Motor neuron (in vitro differentiated cells): Measurements from ENCODE around the gene FBXO7. TPM values are rescaled to one million over a fixed set of nuclear protein-coding genes. Genes with fewer than 3 reads are reported as not detected.
"Not testable (repeated sequence)": the region's sequence is repeated elsewhere in the genome, so short reads cannot be mapped to it uniquely, and the experiment has no call there.

Source experiments
- ATAC-seq, 8 experiments: fragments of 200-7000 bp; cut with Tn5 transposase; replicated peaks in 6 of 8; 2 replicates each; pipeline ENCODE4 v1.8.0; 2021; ENCODE audit warnings: mild to moderate bottlenecking in 8 of 8, moderate library complexity in 8 of 8
- H3K27ac ChIP-seq, 2 donors: fragments of 250-450 bp; sonication (Bioruptor Pico); 2 replicates each; pipeline ENCODE4 v1.9.0; 2021; ENCODE audit warnings: antibody characterized with exemption in 2 of 2, mild to moderate bottlenecking in 2 of 2, moderate library complexity in 1 of 2
- H3K4me1 ChIP-seq, 2 donors: fragments of 250-450 bp; sonication (Bioruptor Pico); replicated peaks in 1 of 2; 2 replicates each; pipeline ENCODE4 v1.6.1; 2021; ENCODE audit warnings: antibody characterized with exemption in 2 of 2, mild to moderate bottlenecking in 2 of 2, moderate library complexity in 1 of 2
- H3K4me3 ChIP-seq, 5 donors: fragments of 250-450 bp; sonication (Bioruptor Pico); 2 replicates each; pipeline ENCODE4 v1.9.0; 2021; ENCODE audit warnings: antibody characterized with exemption in 5 of 5, mild to moderate bottlenecking in 5 of 5, moderate library complexity in 4 of 5
- WGBS, 10 experiments: fragments of 450-650 bp; shearing (Covaris generic); methylation state at CpG; one replicate each; pipeline ENCODE4 v1.0.0; 2022; 5-methylcytosine and 5-hydroxymethylcytosine counted together
- in situ Hi-C, 9 experiments: fragments of 400-800 bp; cut with MboI; loops; one replicate each; pipeline ENCODE4 v1.15.0; 2021; ENCODE audit warnings: low sequenced_read_pairs in 9 of 9, low pct_unique_long_range_greater_than_20kb in 2 of 9; ENCODE audit not compliant: unreplicated experiment in 9 of 9
- total RNA-seq, 8 experiments: library from RNA; unstranded; fragments of 300-600 nt; gene quantifications; 2 replicates each; pipeline versions ENCODE4 v1.2.3 to v1.2.4, GENCODE V29; 2022

Gene FBXO7
- total RNA-seq, 8 experiments from 2014 or later = 39.8 to 100 (median 60.2) TPM

DNA sequence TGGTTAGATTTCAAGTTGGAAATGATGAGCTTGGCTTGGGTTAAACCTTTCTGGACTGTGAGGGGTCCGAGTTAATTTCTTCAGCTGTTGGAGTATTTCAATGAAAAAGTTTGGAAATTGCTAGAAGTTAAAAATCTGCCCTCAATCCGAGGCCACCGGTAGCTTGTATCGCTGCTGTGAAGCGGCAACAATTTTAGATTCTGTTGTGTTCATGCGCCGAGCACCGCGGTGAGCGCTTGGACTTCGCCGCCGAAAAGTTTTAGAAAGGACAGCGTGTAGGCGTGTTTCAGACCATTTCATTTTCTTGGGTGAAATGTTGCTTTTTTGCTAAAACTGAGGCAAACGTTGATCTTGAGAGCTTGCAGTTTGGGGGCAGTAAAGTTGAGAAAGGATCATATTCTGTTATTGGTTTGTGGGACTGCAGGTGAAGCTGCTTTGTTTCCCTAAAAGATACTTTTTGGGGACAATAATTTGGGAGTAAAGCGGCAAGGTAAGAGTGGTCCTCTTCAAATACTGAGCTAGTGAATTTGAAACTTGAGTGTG is 928 bp downstream of the FBXO7 start:
- WGBS, 10 experiments = 0 to 3% (median 1%) methylated on average over 1 to 16 of the region's 17 CpGs; no CpG with 5 or more reads in 1 of the 10 experiments
- Histone ChIP-seq H3K4me1 (peaks cover 6 to 16% of the 10 kb centered on the region in 2 donors), H3K27ac (peak overlapping the region; percentile 87 to 93), H3K4me3 (peak overlapping the region; percentile 68 to 92 (median 75))
- in situ Hi-C loops = no loop called here
- ATAC-seq = peak in 4 of 8 experiments; percentile 4 to 17 (median 12)

DNA sequence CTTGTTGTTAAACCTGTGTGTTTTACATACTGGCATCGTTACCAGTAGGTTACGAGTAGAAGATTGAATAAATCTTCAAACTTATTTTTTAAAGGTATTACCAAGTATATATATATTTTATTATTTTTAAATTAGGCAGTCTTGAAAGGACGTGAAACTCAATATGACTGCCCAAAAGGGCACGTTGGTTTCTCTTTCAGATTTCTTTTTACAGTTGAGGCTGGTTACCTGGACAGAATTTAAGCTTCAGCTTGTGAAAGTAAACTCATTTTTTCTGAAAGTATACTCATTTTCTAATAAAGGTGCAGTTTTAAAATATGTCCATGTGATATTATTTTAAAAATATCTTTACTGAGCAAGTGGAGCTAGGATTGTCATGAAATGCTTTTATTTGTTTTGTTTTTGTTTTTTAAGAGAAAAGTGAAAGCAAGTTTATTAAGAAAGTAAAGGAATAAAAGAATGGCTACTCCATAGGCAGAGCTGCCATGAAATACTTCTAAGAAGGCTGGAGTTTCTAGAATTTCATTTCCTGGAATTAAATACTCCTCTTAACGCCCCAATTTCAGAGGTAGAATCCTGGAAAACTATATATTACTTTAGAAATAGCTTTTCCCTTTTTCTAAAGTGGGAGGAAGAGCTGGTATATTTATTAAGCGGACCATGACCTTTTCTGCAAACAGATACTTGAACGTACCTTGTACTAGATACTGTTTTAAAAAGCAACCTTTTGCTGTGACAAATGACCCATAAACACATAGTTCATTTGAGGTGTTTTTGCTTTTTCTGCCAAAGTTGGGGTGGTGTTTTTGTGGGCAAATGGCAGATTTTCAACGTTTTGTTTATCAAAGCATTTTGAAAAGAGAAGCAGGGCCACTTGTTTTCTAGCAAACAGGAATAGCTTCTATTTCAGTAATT is 1.9 kb downstream of the FBXO7 start:
- no peak for ATAC-seq
- H3K27ac ChIP-seq = no peak overlapping the region
- in situ Hi-C loops = no loop called here
- H3K4me1 ChIP-seq = peaks cover 6 to 16% of the 10 kb centered on the region in 2 donors
- WGBS, 10 experiments = 4 to 44% (median 27%) methylated on average over 4 to 8 of the region's 8 CpGs
- peak overlapping the region; percentile 68 to 92 (median 75) for H3K4me3 ChIP-seq

DNA sequence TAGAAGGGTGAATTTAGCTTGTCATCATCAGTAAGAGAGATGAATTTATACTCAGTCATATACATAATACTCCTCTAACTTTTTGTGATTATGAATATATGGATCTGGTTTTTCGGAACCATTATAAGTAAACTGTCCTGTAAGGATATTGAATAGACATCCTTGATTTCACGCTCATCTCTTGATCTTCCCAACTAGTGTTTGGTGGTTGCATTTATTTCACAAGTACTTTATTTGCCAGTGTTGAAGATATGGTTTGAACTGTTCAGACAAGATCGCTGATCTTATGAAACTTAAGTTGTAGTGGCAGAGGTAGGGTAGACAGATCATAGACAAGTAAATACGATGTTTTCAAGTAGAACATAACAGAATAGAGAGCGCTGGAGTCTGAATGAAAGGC is 3.0 kb downstream of the FBXO7 start:
- Histone ChIP-seq H3K27ac (no peak overlapping the region), H3K4me3 (no peak overlapping the region), H3K4me1 (peaks cover 6 to 16% of the 10 kb centered on the region in 2 donors)
- WGBS, 10 experiments = 60 to 100% (median 96%) methylated on average over 1 to 5 of the region's 5 CpGs
- in situ Hi-C loops = no loop called here
- no peak for ATAC-seq

DNA sequence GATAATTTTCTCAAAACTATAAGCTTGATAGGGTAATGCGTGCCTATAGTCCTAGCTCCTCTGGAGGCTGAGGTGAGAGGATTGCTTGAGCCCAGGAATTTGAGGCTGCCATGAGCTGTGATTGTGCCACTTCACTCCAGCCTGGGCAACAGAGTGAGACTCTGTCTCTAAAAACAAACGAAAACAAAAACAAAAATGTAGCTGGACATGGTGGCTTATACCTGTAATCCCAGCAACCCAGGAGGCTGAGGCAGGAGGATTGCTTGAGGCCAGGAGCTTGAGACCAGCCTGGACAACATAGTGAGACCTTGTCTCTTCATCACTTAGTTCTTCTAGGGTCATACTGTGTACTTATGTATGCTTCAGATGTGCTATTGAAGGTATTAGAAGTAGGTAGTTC is 3.9 kb downstream of the FBXO7 start:
- ATAC-seq, in situ Hi-C loops, H3K4me3 ChIP-seq, H3K27ac ChIP-seq: not testable (repeated sequence)
- 60 to 100% (median 93%) methylated on average over 1 to 2 of the region's 2 CpGs; no CpG with 5 or more reads in 1 of the 10 experiments for WGBS, 10 experiments
- peaks cover 4 to 12% of the 10 kb centered on the region in 2 donors for H3K4me1 ChIP-seq

DNA sequence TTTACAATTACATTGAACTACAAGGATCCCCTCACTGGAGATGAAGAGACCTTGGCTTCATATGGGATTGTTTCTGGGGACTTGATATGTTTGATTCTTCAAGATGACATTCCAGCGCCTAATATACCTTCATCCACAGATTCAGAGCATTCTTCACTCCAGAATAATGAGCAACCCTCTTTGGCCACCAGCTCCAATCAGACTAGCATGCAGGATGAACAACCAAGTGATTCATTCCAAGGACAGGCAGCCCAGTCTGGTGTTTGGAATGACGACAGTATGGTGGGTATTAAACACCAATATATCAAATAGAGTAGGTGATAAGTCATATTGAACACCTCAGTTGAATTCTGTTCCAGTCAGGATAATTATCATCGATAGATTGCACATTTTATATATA is 4.4 kb downstream of the FBXO7 start:
- WGBS, 10 experiments = 75 to 100% (median 100%) methylated on average over 1 to 3 of the region's 3 CpGs; no CpG with 5 or more reads in 1 of the 10 experiments
- Histone ChIP-seq H3K27ac (no peak overlapping the region), H3K4me3 (no peak overlapping the region), H3K4me1 (peaks cover 0 to 8% of the 10 kb centered on the region in 2 donors)
- no peak for ATAC-seq
- in situ Hi-C loops = no loop called here

DNA sequence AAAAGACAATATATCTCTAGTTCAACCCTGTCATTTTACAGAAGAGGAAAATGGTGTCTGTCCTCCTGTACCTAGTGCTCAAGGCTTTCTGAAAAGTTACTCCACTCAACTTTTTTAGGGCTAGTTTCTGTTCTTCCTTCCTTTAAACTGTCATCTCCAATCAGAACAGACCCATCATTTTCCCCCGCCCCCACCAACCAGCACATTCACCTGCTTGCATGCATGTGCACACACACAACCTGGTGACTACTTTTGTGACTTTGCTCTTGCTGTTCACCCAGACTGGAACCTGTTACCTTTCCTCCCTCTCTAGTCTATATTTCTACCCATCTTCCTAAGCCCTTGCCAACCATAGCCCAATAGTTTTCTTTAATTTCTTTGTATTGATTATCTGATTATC is 5.6 kb downstream of the FBXO7 start:
- no peak for ATAC-seq
- in situ Hi-C loops = no loop called here
- Histone ChIP-seq H3K4me1 (peaks cover 0 to 8% of the 10 kb centered on the region in 2 donors), H3K27ac (no peak overlapping the region), H3K4me3 (no peak overlapping the region)
- 100% methylated on average over 1 of the region's 1 CpG; no CpG with 5 or more reads in 4 of the 10 experiments for WGBS, 10 experiments

DNA sequence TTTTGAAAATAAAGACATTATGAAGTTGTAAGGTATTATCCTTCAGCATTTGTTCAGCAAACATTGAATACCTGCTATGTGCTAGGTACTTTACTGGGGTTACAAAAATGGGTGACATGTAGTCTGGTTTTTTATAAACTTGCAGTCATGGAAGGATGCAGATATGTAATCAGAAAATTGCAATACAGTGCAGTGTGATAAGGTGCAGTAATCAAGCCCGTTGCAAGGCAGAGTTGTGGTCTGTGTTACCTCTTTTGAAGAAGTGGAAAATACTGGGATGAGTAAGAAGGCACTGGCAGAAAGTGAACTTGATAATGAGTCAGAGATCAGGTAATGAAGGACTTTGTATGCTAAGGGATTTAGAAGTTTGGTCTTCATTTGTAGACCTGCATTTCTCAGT is 8.1 kb downstream of the FBXO7 start:
- in situ Hi-C loops = no loop called here
- no peak for ATAC-seq
- no peak overlapping the region for H3K27ac ChIP-seq

DNA sequence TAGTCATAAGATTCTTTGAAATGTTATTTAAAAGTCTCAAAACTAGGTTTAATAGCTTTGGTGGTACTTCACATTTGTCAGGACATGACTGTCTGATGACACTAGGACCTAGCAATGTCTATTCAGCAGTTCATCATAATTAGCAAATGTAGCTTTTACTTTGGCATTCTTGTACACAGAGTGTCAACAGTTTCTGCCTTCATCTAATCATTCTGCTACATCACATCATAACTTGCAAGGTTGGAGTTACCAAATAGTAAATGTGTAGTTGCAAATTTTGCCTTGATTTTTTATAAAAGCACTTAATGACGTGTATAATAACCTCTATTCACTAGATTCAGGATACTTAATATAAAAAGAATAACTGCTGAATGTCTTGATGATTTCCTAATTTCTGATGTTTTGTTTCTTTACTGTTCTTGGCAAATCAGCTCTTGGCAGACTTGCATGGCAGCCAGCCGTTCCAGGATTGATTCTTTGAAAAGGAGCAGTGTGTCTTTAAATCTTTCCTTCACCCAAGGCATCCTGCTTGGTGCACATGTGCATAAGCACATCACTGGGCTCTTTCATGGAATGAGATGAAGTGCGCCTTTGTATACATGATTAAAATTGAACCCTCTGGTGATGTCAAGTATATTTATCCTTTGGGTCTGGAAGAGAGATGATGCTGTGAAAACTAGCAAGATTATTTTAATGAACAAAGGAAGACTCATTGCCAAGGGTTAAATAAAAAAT is 12.2 kb downstream of the FBXO7 start:
- in situ Hi-C loops = no loop called here
- Histone ChIP-seq H3K4me3 (no peak overlapping the region), H3K4me1 (no peaks in the 10 kb centered on the region), H3K27ac (no peak overlapping the region)
- WGBS, 10 experiments = 49 to 100% (median 77%) methylated on average over 2 to 3 of the region's 3 CpGs; no CpG with 5 or more reads in 1 of the 10 experiments
- no peak for ATAC-seq

More for the DNA sequence above, 8.1 kb downstream of the FBXO7 start:
- H3K4me3 ChIP-seq = no peak overlapping the region
- no peaks in the 10 kb centered on the region for H3K4me1 ChIP-seq
- WGBS, 10 experiments = 40 to 100% (median 84%) methylated on average over 1 of the region's 1 CpG; no CpG with 5 or more reads in 4 of the 10 experiments

DNA sequence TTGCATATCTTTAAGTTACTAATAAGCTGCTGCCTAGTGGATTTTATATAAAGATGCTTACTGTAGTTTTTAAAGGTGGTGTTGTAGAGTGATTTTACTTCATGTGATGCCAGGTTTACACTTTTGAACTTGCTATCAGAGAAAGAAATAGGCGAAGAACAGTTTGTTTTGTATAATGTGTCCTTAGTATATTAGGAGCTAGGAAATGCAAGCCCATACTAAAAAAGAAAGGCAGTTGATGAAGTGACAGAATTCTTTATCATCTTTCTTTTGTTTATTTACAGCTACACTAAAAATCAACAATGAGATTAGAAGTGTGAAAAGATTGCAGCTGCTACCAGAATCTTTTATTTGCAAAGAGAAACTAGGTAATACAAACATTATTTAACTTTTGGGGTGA is 12.8 kb downstream of the FBXO7 start:
- WGBS, 10 experiments = 80 to 100% (median 92%) methylated on average over 1 of the region's 1 CpG; no CpG with 5 or more reads in 3 of the 10 experiments
- Histone ChIP-seq H3K27ac (no peak overlapping the region), H3K4me1 (no peaks in the 10 kb centered on the region), H3K4me3 (no peak overlapping the region)
- no peak for ATAC-seq
- in situ Hi-C loops = no loop called here

DNA sequence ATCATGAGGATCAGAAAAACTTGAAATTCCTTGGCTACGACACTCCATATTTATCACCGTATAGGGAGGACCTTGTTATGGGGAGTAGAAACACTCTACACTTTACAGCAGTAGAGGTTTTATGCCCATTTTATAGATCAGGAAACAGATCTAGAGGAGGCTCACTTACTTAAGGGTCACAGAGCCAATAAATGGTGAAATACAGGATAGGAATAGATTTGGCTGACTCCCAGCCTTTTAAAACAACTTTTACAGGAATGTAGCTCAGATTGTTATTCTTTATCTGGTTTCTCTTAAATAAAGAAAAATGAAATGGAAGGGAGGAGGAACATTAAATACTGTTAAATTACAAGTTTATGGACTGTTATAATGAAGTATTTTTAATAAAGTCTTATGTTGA is 14.8 kb downstream of the FBXO7 start:
- 80 to 100% (median 100%) methylated on average over 1 to 2 of the region's 2 CpGs for WGBS, 10 experiments
- no peaks in the 10 kb centered on the region for H3K4me1 ChIP-seq

DNA sequence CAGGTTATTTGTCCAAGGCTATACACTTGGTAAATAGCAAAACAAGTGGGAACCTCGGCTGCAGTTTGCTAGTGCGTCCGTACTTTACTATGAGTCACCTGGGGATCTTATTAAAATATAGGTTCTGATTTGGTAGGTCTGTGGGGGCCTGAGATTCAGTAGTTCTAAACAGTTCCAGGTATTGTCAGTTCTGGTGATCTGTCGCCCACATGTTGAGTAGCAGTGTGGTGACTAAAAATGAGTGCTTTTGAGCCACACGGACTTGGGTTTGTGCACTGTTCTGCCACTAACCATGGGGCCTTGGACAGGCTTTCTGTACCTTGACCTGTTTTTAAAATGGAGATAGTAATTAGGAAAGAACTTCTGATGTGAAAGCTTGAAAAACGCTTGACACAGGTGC is 15.7 kb downstream of the FBXO7 start:
- ATAC-seq = no peak
- H3K4me3 ChIP-seq = no peak overlapping the region
- no peak overlapping the region for H3K27ac ChIP-seq
- no peaks in the 10 kb centered on the region for H3K4me1 ChIP-seq
- WGBS, 10 experiments = 80 to 100% (median 94%) methylated on average over 1 to 6 of the region's 6 CpGs; no CpG with 5 or more reads in 1 of the 10 experiments
- in situ Hi-C loops = no loop called here

More for the DNA sequence above, 14.8 kb downstream of the FBXO7 start:
- ATAC-seq = no peak
- H3K27ac ChIP-seq = no peak overlapping the region
- in situ Hi-C loops = no loop called here
- H3K4me3 ChIP-seq = no peak overlapping the region

DNA sequence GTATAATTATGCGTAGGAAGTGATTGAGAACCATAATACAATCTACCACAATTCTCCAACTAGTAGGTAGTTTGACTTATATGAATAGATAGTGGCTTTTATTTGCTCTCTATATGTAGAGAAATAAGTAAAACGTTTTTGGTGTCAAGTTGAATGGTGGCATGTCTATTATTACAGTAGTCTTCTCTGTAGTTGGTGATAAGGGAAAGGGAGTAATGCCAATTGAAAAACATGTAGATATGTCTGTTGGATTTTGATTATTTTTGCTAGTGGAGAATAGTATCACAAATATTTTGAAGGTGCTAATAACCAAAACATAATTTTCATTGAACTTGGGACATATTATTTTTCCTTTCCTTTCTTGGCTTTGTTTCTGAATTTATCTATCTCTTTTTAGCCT is 17.5 kb downstream of the FBXO7 start:
- in situ Hi-C loops = no loop called here

DNA sequence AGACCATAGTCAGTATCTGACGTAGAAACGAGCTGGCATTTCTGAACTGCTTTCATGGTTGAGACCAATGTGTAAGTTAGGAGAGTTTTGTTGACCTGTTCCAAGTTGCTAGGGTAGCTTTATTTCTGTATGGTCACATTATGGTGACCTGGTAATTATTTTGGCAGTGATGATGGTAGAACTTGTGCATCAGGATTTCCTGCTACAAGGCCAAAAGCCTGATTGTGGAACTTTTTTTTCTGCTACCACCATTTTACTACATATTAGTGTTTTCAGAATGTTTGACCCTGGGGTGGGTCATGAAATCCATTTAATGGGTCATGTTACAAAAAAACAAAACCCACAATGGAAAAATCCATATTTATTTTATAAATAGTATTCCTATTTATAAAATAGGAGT is 18.9 kb downstream of the FBXO7 start:
- no peak for ATAC-seq
- in situ Hi-C loops = no loop called here
- Histone ChIP-seq H3K27ac (no peak overlapping the region), H3K4me1 (no peaks in the 10 kb centered on the region), H3K4me3 (no peak overlapping the region)
- 60 to 100% (median 90%) methylated on average over 1 to 2 of the region's 2 CpGs; no CpG with 5 or more reads in 5 of the 10 experiments for WGBS, 10 experiments

More for the DNA sequence above, 17.5 kb downstream of the FBXO7 start:
- no peaks in the 10 kb centered on the region for H3K4me1 ChIP-seq
- 41 to 100% (median 89%) methylated on average over 1 to 2 of the region's 2 CpGs for WGBS, 10 experiments
- no peak for ATAC-seq
- no peak overlapping the region for H3K27ac ChIP-seq
- no peak overlapping the region for H3K4me3 ChIP-seq
